ENCODE results near the gene MED19.
A peak's percentile ranks its signal among the peaks of the same experiment; 100 is the strongest.
"Not testable (repeated sequence)": the region's sequence is repeated elsewhere in the genome, so short reads cannot be mapped to it uniquely, and the experiment has no call there.

MED19 gene

DNA sequence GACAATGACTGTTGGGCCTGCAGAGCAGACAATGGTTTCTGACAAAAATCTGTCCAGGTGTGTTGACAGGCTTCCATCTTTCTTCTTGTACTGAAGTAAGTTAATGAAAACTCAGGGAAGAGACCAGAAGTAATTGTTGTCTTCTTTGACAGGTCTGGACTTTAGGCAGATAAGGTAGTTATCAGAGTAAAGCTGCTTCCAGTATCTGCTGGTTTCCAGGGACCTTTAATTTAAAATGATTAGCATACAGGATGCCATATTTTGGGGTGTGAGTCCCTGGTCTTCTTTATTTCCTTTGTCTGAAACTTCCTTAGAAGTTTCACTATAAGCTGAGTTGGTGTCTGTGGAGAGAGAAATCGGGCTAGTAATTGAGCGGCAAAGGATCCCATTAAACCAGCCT, 1.8 kb upstream of the MED19 start:
- intact Hi-C loops (cut with DNase I; ENCODE audit: low total_unique reads), result loop anchor here (10.0 kb wide), 1 partner anchor 49 kb away; the partner anchor contains the start of gene ZDHHC5
- Histone ChIP-seq H3K9me3 (no peaks in the 10 kb centered on the region), H3K27me3 (no peaks in the 10 kb centered on the region), H3K4me3 (peak overlapping the region; percentile 88 to 93), H3K36me3 (peaks cover 0 to 4% (median 0%) of the 10 kb centered on the region in 3 donors), H3K27ac (no peak overlapping the region), H3K4me1 (peaks cover 0 to 43% (median 30%) of the 10 kb centered on the region in 4 donors)
- TF ChIP-seq CTCF (IDR thresholded peaks at IDR 0.05), result no peak
- no peak for DNase-seq

- no peak for TF ChIP-seq CTCF (IDR thresholded peaks at IDR 0.05)
- H3K36me3 ChIP-seq, result no peaks in the 10 kb centered on the region
- intact Hi-C loops (cut with DNase I; ENCODE audit: low total_unique reads), result loop anchor here (10.0 kb wide), 1 partner anchor 48 kb away; the partner anchor contains the start of gene ZDHHC5
- H3K4me3 ChIP-seq, result peak within 1 kb of the TSS; percentile 88 to 93
- H3K27me3 ChIP-seq, result no peaks in the 10 kb centered on the region
- peak; percentile 94 to 96 for DNase-seq
- H3K27ac ChIP-seq, result peak within 1 kb of the TSS; percentile 78 to 86
- H3K9me3 ChIP-seq, result no peaks in the 10 kb centered on the region
- H3K4me1 ChIP-seq, result peaks cover 0 to 46% (median 31%) of the 10 kb centered on the region in 4 donors
Measured at GRCh38 chr11:57712256-57713150, 488 bp upstream of the MED19 start, which contains the start of gene TMX2. TSS of gene TMX2 (plus strand) at chr11:57712593. CDS start at chr11:57712619, 26 bp downstream.

GRCh38 chr11:57709802-57710367, 2.1 kb downstream of the MED19 start:
- Histone ChIP-seq H3K27ac (no peak overlapping the region), H3K4me3 (no peak overlapping the region), H3K36me3 (peaks cover 1 to 17% (median 3%) of the 10 kb centered on the region in 3 donors), H3K4me1 (peaks cover 0 to 43% (median 31%) of the 10 kb centered on the region in 4 donors), H3K27me3 (no peaks in the 10 kb centered on the region), H3K9me3 (no peaks in the 10 kb centered on the region)
- intact Hi-C loops (cut with DNase I; ENCODE audit: low total_unique reads), result loop anchor here (10.0 kb wide), 2 partner anchors 45 to 95 kb away; partner anchors contain the start of gene ZDHHC5
- no peak for TF ChIP-seq CTCF (IDR thresholded peaks at IDR 0.05)
- DNase-seq, result no peak

DNA sequence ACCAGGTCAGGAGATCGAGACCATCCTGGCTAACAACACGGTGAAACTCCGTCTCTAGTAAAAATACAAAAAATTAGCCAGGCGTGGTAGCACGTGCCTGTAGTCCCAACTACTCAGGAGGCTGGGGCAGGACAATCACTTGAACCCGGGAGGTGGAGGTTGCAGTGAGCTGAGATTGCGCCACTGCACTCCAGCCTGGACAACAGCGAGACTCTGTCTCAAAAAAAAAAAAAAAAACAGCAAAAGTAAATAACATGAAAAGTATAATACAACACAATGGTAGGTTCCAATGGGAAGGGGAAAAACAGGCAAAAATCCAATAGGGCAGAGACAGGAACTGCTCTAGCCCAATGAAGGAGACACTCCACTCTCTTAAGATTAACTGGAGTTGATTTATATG, 6.6 kb downstream of the MED19 start:
- H3K27ac ChIP-seq, result not testable (repeated sequence)
- H3K36me3 ChIP-seq, result peaks cover 30 to 53% (median 37%) of the 10 kb centered on the region in 3 donors

DNA sequence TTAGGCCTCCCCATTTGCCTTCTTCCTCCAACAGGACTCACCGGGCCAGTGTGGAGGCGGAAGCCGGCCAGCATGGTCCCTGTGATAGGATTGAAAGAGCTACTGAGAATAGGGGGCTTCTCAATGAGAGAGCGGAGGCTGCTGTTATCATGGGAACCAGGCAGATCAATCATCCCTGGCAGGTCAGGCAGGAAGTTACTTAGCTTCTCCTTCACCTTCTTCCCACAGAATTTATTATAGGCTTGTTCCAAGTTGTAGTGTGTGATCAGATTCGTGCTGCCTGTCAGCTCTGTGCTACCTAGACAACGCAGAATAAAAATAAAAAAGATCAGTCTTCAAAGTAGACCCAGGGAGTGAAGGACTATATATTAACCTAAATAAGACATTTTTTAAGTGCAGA, 7.1 kb downstream of the MED19 start:
- Histone ChIP-seq H3K9me3 (no peaks in the 10 kb centered on the region), H3K4me1 (peaks cover 0 to 7% (median 1%) of the 10 kb centered on the region in 4 donors), H3K27ac (no peak overlapping the region), H3K36me3 (peaks cover 34 to 58% (median 41%) of the 10 kb centered on the region in 3 donors), H3K4me3 (no peak overlapping the region), H3K27me3 (no peaks in the 10 kb centered on the region)
- intact Hi-C loops (cut with DNase I; ENCODE audit: low total_unique reads), result loop anchor here (10.0 kb wide), 1 partner anchor 100 kb away; no protein-coding TSS in a partner anchor
- no peak for DNase-seq
- no peak for TF ChIP-seq CTCF (IDR thresholded peaks at IDR 0.05)

More for the DNA sequence above, 6.6 kb downstream of the MED19 start:
- not testable (repeated sequence) for H3K9me3 ChIP-seq, DNase-seq, H3K4me3 ChIP-seq, H3K27me3 ChIP-seq
- intact Hi-C loops (cut with DNase I; ENCODE audit: low total_unique reads), result loop anchor here (10.0 kb wide), 1 partner anchor 99 kb away; no protein-coding TSS in a partner anchor
- H3K4me1 ChIP-seq, result peaks cover 0 to 10% (median 4%) of the 10 kb centered on the region in 4 donors
